ENCODE measurements around the gene AURKAIP1. TPM values are rescaled to one million over a fixed set of nuclear protein-coding genes. Genes with fewer than 3 reads are reported as not detected.

Gene AURKAIP1
- total RNA-seq, 2 donors from 2014 or later: 159 to 162 TPM

GRCh38 chr1:1335283-1335682, 39.7 kb downstream of the AURKAIP1 start:
- Histone ChIP-seq H3K27ac (ENCODE audit: low read depth, low read length) (no peak overlapping the region), H3K4me3 (ENCODE audit: low read length) (no peak overlapping the region), H3K9me3 (ENCODE audit: control insufficient read depth, low read length) (no peaks in the 10 kb centered on the region), H3K36me3 (ENCODE audit: control insufficient read depth, insufficient read depth, low read length) (peaks cover 6% of the 10 kb centered on the region), H3K27me3 (ENCODE audit: control insufficient read depth, insufficient read depth, low read length, poor library complexity, severe bottlenecking) (no peaks in the 10 kb centered on the region), H3K9ac (ENCODE audit: extremely low read depth, low read length, poor library complexity, severe bottlenecking) (no peak overlapping the region), H3K4me1 (ENCODE audit: control insufficient read depth, insufficient read depth, low read length) (no peaks in the 10 kb centered on the region)
- TF ChIP-seq CTCF (conservative IDR thresholded peaks at IDR 0.05): no peak
- no peak overlapping the region for H3K27ac Mint-ChIP-seq
- no peaks in the 10 kb centered on the region for H3K4me1 Mint-ChIP-seq
- peaks cover 12% of the 10 kb centered on the region for H3K36me3 Mint-ChIP-seq (ENCODE audit: low read depth)
- H3K9me3 Mint-ChIP-seq: no peaks in the 10 kb centered on the region
- WGBS, 2 experiments (ENCODE audit: insufficient coverage in 1 of 2, insufficient read length in 1 of 2): 94 to 99% methylated on average over 10 to 16 of the region's 16 CpGs
- no peaks in the 10 kb centered on the region for H3K27me3 Mint-ChIP-seq (ENCODE audit: insufficient read depth)
- DNase-seq: no peak
- H3K4me3 Mint-ChIP-seq: no peak overlapping the region

- Mint-ChIP-seq H3K4me3 (no peak overlapping the region), H3K9me3 (no peaks in the 10 kb centered on the region), H3K36me3 (ENCODE audit: low read depth) (peaks cover 9% of the 10 kb centered on the region), H3K27me3 (ENCODE audit: insufficient read depth) (no peaks in the 10 kb centered on the region), H3K4me1 (no peaks in the 10 kb centered on the region), H3K27ac (no peak overlapping the region)
- DNase-seq: peak; percentile 94
- H3K27me3 ChIP-seq (ENCODE audit: control insufficient read depth, insufficient read depth, low read length, poor library complexity, severe bottlenecking): no peaks in the 10 kb centered on the region
- no peak for TF ChIP-seq CTCF (conservative IDR thresholded peaks at IDR 0.05)
- H3K27ac ChIP-seq (ENCODE audit: low read depth, low read length): no peak overlapping the region
- H3K4me1 ChIP-seq (ENCODE audit: control insufficient read depth, insufficient read depth, low read length): no peaks in the 10 kb centered on the region
- 66 to 76% methylated on average over 6 to 11 of the region's 11 CpGs for WGBS, 2 experiments (ENCODE audit: insufficient coverage in 1 of 2, insufficient read length in 1 of 2)
- H3K4me3 ChIP-seq (ENCODE audit: low read length): no peak overlapping the region
- peaks cover 5% of the 10 kb centered on the region for H3K36me3 ChIP-seq (ENCODE audit: control insufficient read depth, insufficient read depth, low read length)
- no peak overlapping the region for H3K9ac ChIP-seq (ENCODE audit: extremely low read depth, low read length, poor library complexity, severe bottlenecking)
- H3K9me3 ChIP-seq (ENCODE audit: control insufficient read depth, low read length): no peaks in the 10 kb centered on the region
Observed at GRCh38 chr1:1334835-1335234, 40.2 kb downstream of the AURKAIP1 start.

GRCh38 chr1:1333551-1334241, 41.3 kb downstream of the AURKAIP1 start:
- Histone ChIP-seq H3K27ac (ENCODE audit: low read depth, low read length) (no peak overlapping the region), H3K4me3 (ENCODE audit: low read length) (no peak overlapping the region), H3K36me3 (ENCODE audit: control insufficient read depth, insufficient read depth, low read length) (peaks cover 5% of the 10 kb centered on the region), H3K27me3 (ENCODE audit: control insufficient read depth, insufficient read depth, low read length, poor library complexity, severe bottlenecking) (no peaks in the 10 kb centered on the region), H3K9ac (ENCODE audit: extremely low read depth, low read length, poor library complexity, severe bottlenecking) (no peak overlapping the region), H3K9me3 (ENCODE audit: control insufficient read depth, low read length) (no peaks in the 10 kb centered on the region), H3K4me1 (ENCODE audit: control insufficient read depth, insufficient read depth, low read length) (no peaks in the 10 kb centered on the region)
- no peak for TF ChIP-seq CTCF (conservative IDR thresholded peaks at IDR 0.05)
- DNase-seq: no peak
- Mint-ChIP-seq H3K4me3 (no peak overlapping the region), H3K4me1 (no peaks in the 10 kb centered on the region), H3K9me3 (no peaks in the 10 kb centered on the region), H3K36me3 (ENCODE audit: low read depth) (peaks cover 4% of the 10 kb centered on the region), H3K27me3 (ENCODE audit: insufficient read depth) (no peaks in the 10 kb centered on the region), H3K27ac (no peak overlapping the region)
- 95 to 96% methylated on average over 27 to 36 of the region's 36 CpGs for WGBS, 2 experiments (ENCODE audit: insufficient coverage in 1 of 2, insufficient read length in 1 of 2)
